ENCODE data around the gene RANBP1.
A peak's percentile ranks its signal among the peaks of the same experiment; 100 is the strongest.
"Not testable (repeated sequence)": the region's sequence is repeated elsewhere in the genome, so short reads cannot be mapped to it uniquely, and the experiment has no call there.

The RANBP1 gene

GRCh38 chr22:20115691-20116375 lies at the start of gene RANBP1:
Gene RANBP1, plus strand, starts transcription at chr22:20116104. Its CDS starts 81 bp downstream, at chr22:20116185.
- DNase-seq = peak; percentile 12

- DNase-seq = no peak
Measured at GRCh38 chr22:20066617-20067383, 49.1 kb upstream of the RANBP1 start.

GRCh38 chr22:20067384-20067682 lies 48.6 kb upstream of the RANBP1 start:
- not testable (repeated sequence) for DNase-seq

GRCh38 chr22:20068640-20069039 lies 47.3 kb upstream of the RANBP1 start:
- no peak for DNase-seq

- no peak for DNase-seq
Measured at GRCh38 chr22:20069331-20070042, 46.4 kb upstream of the RANBP1 start.

- DNase-seq = no peak
Measured at GRCh38 chr22:20071524-20071972, 44.4 kb upstream of the RANBP1 start.

GRCh38 chr22:20076627-20077172 lies 39.2 kb upstream of the RANBP1 start:
- peak; percentile 63 for DNase-seq

- DNase-seq = peak; percentile 93
Measured at GRCh38 chr22:20079745-20080444, 36.0 kb upstream of the RANBP1 start, which contains the start of gene DGCR8. Gene DGCR8, plus strand, starts transcription at chr22:20080241. Its CDS starts 5,723 bp downstream, at chr22:20085964.

- peak; percentile 84 for DNase-seq
Measured at GRCh38 chr22:20080445-20080775, 35.5 kb upstream of the RANBP1 start.

GRCh38 chr22:20080776-20081654 lies 34.9 kb upstream of the RANBP1 start:
- DNase-seq = peak; percentile 58

GRCh38 chr22:20083157-20083890 lies 32.6 kb upstream of the RANBP1 start:
- no peak for DNase-seq

- DNase-seq = no peak
Measured at GRCh38 chr22:20083891-20084546, 31.9 kb upstream of the RANBP1 start.

GRCh38 chr22:20084547-20085413 lies 31.1 kb upstream of the RANBP1 start:
- peak; percentile 60 for DNase-seq

- no peak for DNase-seq
Measured at GRCh38 chr22:20085651-20086050, 30.3 kb upstream of the RANBP1 start.

GRCh38 chr22:20086101-20086599 lies 29.8 kb upstream of the RANBP1 start:
- no peak for DNase-seq

GRCh38 chr22:20086763-20087162 lies 29.1 kb upstream of the RANBP1 start:
- DNase-seq = no peak

GRCh38 chr22:20087319-20088262 lies 28.3 kb upstream of the RANBP1 start:
- no peak for DNase-seq

GRCh38 chr22:20088263-20088648 lies 27.6 kb upstream of the RANBP1 start:
- DNase-seq = no peak

All from hematopoietic multipotent progenitor cell treated with erythropoietin and hydrocortisone succinate and interleukin-3 and kit ligand, for 4 days (in vitro differentiated cells).